Trophoblast cell (in vitro differentiated cells and primary cell): ENCODE results near the gene ARHGEF11.

Experiments
- DNase-seq, 2 donors: peaks; one replicate each; pipeline ENCODE4 v3.0.0-alpha.2; 2016
- H2AFZ ChIP-seq: 2 replicates; pipeline ENCODE4 v1.6.1; 2013; ENCODE audit warnings: low read length, moderate library complexity, mild to moderate bottlenecking; ENCODE audit not compliant: insufficient read depth, poor library complexity
- H2AK5ac ChIP-seq: 2 replicates; pipeline ENCODE4 v1.6.1; 2013; ENCODE audit warnings: mild to moderate bottlenecking, low read length
- H2BK120ac ChIP-seq: 2 replicates; pipeline ENCODE4 v1.6.1; 2013; ENCODE audit warnings: low read length, mild to moderate bottlenecking, moderate library complexity; ENCODE audit not compliant: insufficient read depth, poor library complexity
- H2BK12ac ChIP-seq: 2 replicates; pipeline ENCODE4 v1.6.1; 2013; ENCODE audit warnings: mild to moderate bottlenecking, low read length, moderate library complexity
- H2BK5ac ChIP-seq: 2 replicates; pipeline ENCODE4 v1.6.1; 2013; ENCODE audit warnings: low read length, low read depth, moderate library complexity, mild to moderate bottlenecking; ENCODE audit not compliant: poor library complexity
- H3K14ac ChIP-seq: 2 replicates; pipeline ENCODE4 v1.6.1; 2013; ENCODE audit warnings: mild to moderate bottlenecking, low read length
- H3K18ac ChIP-seq: 2 replicates; pipeline ENCODE4 v1.6.1; 2013; ENCODE audit warnings: mild to moderate bottlenecking, low read length
- H3K23ac ChIP-seq: 2 replicates; pipeline ENCODE4 v1.6.1; 2013; ENCODE audit warnings: low read length
- H3K27ac ChIP-seq: 2 replicates; pipeline ENCODE4 v1.5.1; 2013; ENCODE audit warnings: low read depth, mild to moderate bottlenecking, inconsistent platforms, low read length, moderate library complexity
- H3K27me3 ChIP-seq: 2 replicates; pipeline ENCODE4 v1.6.1; 2013; ENCODE audit warnings: inconsistent platforms, mild to moderate bottlenecking, low read length, moderate library complexity; ENCODE audit not compliant: insufficient read depth
- H3K36me3 ChIP-seq, 2 experiments: 1 replicate in 1 of 2; 2 replicates in 1 of 2; pipeline ENCODE4 v1.6.1; 2013; ENCODE audit warnings: low read length in 2 of 2, mild to moderate bottlenecking in 2 of 2, moderate library complexity in 1 of 2; ENCODE audit not compliant: insufficient read depth in 2 of 2, control insufficient read depth in 1 of 2
- H3K4ac ChIP-seq: 2 replicates; pipeline ENCODE4 v1.6.1; 2013; ENCODE audit warnings: low read depth, mild to moderate bottlenecking, low read length, moderate library complexity
- H3K4me1 ChIP-seq, 2 experiments: 1 replicate in 1 of 2; 2 replicates in 1 of 2; pipeline ENCODE4 v1.6.1; 2013; ENCODE audit warnings: low read length in 2 of 2, mild to moderate bottlenecking in 2 of 2, moderate library complexity in 1 of 2; ENCODE audit not compliant: insufficient read depth in 2 of 2, control insufficient read depth in 1 of 2
- H3K4me2 ChIP-seq: 2 replicates; pipeline ENCODE4 v1.6.1; 2013; ENCODE audit warnings: inconsistent platforms, mild to moderate bottlenecking, low read length, moderate library complexity
- H3K4me3 ChIP-seq: 2 replicates; pipeline ENCODE4 v1.5.1; 2013; ENCODE audit warnings: mild to moderate bottlenecking, low read depth, low read length, inconsistent platforms
- H3K79me1 ChIP-seq: one replicate; pipeline ENCODE4 v1.6.1; 2013; ENCODE audit warnings: low read length
- H3K79me2 ChIP-seq: 2 replicates; pipeline ENCODE4 v1.6.1; 2013; ENCODE audit warnings: low read length, mild to moderate bottlenecking; ENCODE audit not compliant: control insufficient read depth, insufficient read depth, poor library complexity
- H3K9ac ChIP-seq: 2 replicates; pipeline ENCODE4 v1.6.1; 2013; ENCODE audit warnings: mild to moderate bottlenecking, low read length
- H3K9me3 ChIP-seq: 2 replicates; pipeline ENCODE4 v1.6.1; 2013; ENCODE audit warnings: low read depth, mild to moderate bottlenecking, control low read depth, inconsistent platforms, low read length; ENCODE audit not compliant: insufficient read depth
- H4K12ac ChIP-seq: 2 replicates; pipeline ENCODE4 v1.6.1; 2013; ENCODE audit warnings: low read depth, mild to moderate bottlenecking, low read length, moderate library complexity
- H4K8ac ChIP-seq: 2 replicates; pipeline ENCODE4 v1.6.1; 2013; ENCODE audit warnings: low read depth, mild to moderate bottlenecking, low read length, moderate library complexity
- H4K91ac ChIP-seq: one replicate; pipeline ENCODE4 v1.6.1; 2013; ENCODE audit warnings: low read depth, mild to moderate bottlenecking, low read length, moderate library complexity
- WGBS: extraction: QIAGEN DNeasy Blood & Tissue Kit; methylation state at CpG from one replicate; pipeline ENCODE4 v1.1.7; 2013; ENCODE audit warnings: missing lambda C conversion rate; ENCODE audit not compliant: insufficient read length, insufficient coverage; ENCODE audit errors: extremely low coverage; 5-methylcytosine and 5-hydroxymethylcytosine counted together

The ARHGEF11 gene

DNA sequence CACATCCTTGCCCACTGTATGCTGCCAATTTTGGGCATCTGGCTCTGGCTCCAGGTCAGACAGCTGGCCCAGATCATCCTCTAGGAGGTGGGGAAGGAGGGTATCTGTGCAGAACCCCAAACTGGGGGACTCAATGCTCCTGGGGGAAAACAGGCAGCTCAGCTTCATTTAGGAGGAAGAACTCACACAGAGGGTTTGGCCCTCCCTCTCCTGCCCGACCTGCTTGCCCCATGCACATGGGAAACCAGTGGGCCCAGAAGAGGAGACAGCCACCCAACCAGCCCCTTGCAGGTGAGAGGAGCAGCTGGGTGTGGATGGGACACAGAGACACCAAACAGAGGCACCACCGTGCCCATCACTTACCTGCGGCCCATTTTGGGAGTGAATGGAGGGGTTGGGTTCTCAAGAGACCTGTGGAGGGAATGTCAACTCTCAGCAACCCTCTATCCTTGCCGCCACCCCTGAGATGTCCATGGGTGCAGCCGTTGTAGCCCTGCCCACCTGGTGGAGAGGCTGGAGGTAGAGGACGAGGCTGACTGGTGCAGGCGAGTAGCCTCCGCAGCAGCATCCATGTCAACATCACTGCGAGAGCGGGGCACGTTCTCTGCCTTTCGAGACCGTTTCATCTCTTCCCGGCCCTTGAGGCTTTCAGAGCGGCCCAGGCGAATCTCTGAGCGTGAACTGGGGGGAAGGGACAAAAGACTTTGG lies 97.6 kb downstream of the ARHGEF11 start:
- Histone ChIP-seq H4K91ac (no peak overlapping the region), H3K79me2 (no peaks in the 10 kb centered on the region), H2BK12ac (no peak overlapping the region), H3K9me3 (no peaks in the 10 kb centered on the region), H3K79me1 (no peaks in the 10 kb centered on the region), H3K23ac (no peak overlapping the region), H3K4ac (no peak overlapping the region), H4K12ac (no peak overlapping the region), H4K8ac (no peak overlapping the region), H3K9ac (no peak overlapping the region), H3K27me3 (no peaks in the 10 kb centered on the region), H2AK5ac (no peak overlapping the region), H3K36me3 (peaks cover 51 to 59% of the 10 kb centered on the region in 2 experiments), H3K4me3 (no peak overlapping the region), H3K14ac (no peak overlapping the region), H3K4me1 (no peaks in the 10 kb centered on the region), H2BK120ac (no peak overlapping the region), H3K18ac (no peak overlapping the region), H3K4me2 (no peak overlapping the region), H2BK5ac (no peak overlapping the region), H2AFZ (no peak overlapping the region), H3K27ac (no peak overlapping the region)
- no peak for DNase-seq
- no CpG with 5 or more reads among the region's 17 CpGs for WGBS

DNA sequence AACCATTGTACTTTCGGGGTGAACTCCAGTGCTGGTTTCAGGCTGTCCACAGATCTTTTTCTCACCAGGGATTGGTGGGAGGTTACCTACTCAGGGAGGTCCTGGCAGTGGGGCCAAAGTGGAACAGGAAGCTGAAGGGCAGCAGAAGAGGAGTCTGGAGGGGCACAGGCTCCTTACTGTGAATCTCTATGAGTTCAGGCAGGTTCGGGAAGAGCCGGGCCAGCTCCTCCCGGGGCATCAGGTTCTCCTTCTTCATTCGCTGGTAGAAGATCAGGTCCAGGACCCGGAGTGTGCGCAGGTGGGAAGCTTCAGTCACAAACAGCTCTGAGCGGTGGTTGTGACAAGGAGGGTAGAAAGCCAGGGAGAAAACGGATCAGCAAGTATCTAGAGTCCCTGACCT lies 98.4 kb downstream of the ARHGEF11 start:
- Histone ChIP-seq H3K4me2 (no peak overlapping the region), H3K4ac (no peak overlapping the region), H4K91ac (no peak overlapping the region), H3K23ac (no peak overlapping the region), H3K4me3 (no peak overlapping the region), H2AFZ (no peak overlapping the region), H3K27ac (no peak overlapping the region), H4K12ac (no peak overlapping the region), H3K36me3 (peaks cover 55 to 65% of the 10 kb centered on the region in 2 experiments), H2BK120ac (no peak overlapping the region), H2AK5ac (no peak overlapping the region), H2BK12ac (no peak overlapping the region), H3K79me2 (no peaks in the 10 kb centered on the region), H3K18ac (no peak overlapping the region), H3K14ac (no peak overlapping the region), H3K79me1 (no peaks in the 10 kb centered on the region), H4K8ac (no peak overlapping the region), H3K27me3 (no peaks in the 10 kb centered on the region), H3K9me3 (no peaks in the 10 kb centered on the region), H3K9ac (no peak overlapping the region), H3K4me1 (no peaks in the 10 kb centered on the region), H2BK5ac (no peak overlapping the region)
- WGBS = no CpG with 5 or more reads among the region's 9 CpGs
- no peak for DNase-seq

DNA sequence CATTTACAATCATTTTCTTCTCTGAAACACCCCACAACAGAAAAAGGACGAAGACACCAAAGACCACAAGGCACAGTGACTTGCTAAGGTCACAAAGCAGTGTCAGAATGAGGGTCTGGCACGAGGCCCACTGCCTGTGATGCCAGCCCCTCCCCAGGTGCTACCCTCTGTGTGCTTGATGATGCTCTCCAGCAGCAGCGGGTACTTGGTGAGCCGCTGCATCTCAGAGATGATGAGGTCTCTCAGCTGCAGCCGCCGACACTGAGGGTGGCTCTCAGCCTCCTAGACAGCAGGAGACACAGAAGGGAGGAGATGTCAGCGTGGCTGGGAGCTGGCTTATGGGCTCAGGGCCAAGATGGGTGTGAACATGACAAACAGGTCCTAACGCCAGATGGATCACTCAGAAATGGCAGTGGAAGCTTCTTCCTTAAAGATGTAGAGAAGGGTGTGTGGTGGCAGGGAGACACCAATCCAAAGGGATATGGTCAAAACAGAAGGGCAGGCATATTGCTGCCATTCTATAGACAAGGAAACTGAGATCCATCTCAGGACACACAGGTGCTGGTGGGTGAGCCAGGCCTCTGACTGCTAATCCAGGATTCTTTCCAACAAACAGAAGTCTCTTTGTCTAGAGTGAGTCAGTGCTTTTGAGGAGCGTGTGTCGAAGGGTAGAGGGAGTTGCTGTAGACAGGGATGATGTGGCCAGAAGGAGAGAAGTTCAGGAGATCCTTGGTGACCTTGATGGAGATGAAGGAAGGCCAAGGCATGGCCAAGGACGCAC lies 99.5 kb downstream of the ARHGEF11 start:
- Histone ChIP-seq H3K4me3 (no peak overlapping the region), H4K91ac (no peak overlapping the region), H3K14ac (no peak overlapping the region), H3K4me1 (no peaks in the 10 kb centered on the region), H4K8ac (no peak overlapping the region), H4K12ac (no peak overlapping the region), H3K27me3 (no peaks in the 10 kb centered on the region), H2BK5ac (no peak overlapping the region), H3K36me3 (peaks cover 59 to 69% of the 10 kb centered on the region in 2 experiments), H2BK120ac (no peak overlapping the region), H3K79me1 (no peaks in the 10 kb centered on the region), H3K4ac (no peak overlapping the region), H3K4me2 (no peak overlapping the region), H3K9me3 (no peaks in the 10 kb centered on the region), H2BK12ac (no peak overlapping the region), H3K18ac (no peak overlapping the region), H3K23ac (no peak overlapping the region), H3K27ac (no peak overlapping the region), H2AK5ac (no peak overlapping the region), H3K79me2 (no peaks in the 10 kb centered on the region), H3K9ac (no peak overlapping the region), H2AFZ (no peak overlapping the region)
- DNase-seq = no peak
- no CpG with 5 or more reads among the region's 11 CpGs for WGBS

DNA sequence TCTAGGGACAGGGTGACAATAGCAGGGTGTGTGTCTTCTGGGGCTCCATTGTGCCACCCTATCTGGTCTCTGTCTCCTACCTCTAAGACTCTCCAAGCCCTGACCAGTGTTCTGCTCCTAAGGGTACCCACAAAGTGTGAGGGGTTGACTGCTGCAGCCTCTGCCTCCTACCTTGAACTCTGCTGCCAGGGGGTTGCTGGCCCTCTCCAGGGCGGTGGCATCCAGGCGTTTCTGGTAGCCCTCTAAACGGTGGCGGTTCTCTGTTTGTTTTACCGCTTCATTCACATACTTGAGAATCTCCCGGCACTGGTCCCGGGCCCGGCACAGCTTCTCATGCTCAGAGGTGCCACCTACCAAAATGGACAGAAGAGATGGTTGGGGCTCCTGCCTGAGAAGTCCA lies 100.7 kb downstream of the ARHGEF11 start:
- Histone ChIP-seq H4K8ac (no peak overlapping the region), H3K4ac (no peak overlapping the region), H3K4me3 (no peak overlapping the region), H2AK5ac (no peak overlapping the region), H4K12ac (no peak overlapping the region), H3K4me2 (no peak overlapping the region), H3K9ac (no peak overlapping the region), H3K14ac (no peak overlapping the region), H3K36me3 (peaks cover 63 to 81% of the 10 kb centered on the region in 2 experiments), H3K79me1 (no peaks in the 10 kb centered on the region), H3K4me1 (no peaks in the 10 kb centered on the region), H2BK12ac (no peak overlapping the region), H3K27ac (no peak overlapping the region), H3K18ac (no peak overlapping the region), H2AFZ (no peak overlapping the region), H4K91ac (no peak overlapping the region), H3K23ac (no peak overlapping the region), H3K27me3 (no peaks in the 10 kb centered on the region), H2BK5ac (no peak overlapping the region), H3K9me3 (no peaks in the 10 kb centered on the region), H3K79me2 (no peaks in the 10 kb centered on the region), H2BK120ac (no peak overlapping the region)
- WGBS = no CpG with 5 or more reads among the region's 8 CpGs
- DNase-seq = no peak
